ENCODE data around the gene SLC5A10. TPM values are rescaled to one million over a fixed set of nuclear protein-coding genes. Genes with fewer than 3 reads are reported as not detected.

SLC5A10 gene
- total and polyA plus RNA-seq, 8 donors = 0.60 to 1.0 (median 0.77) TPM; not detected in 2

DNA sequence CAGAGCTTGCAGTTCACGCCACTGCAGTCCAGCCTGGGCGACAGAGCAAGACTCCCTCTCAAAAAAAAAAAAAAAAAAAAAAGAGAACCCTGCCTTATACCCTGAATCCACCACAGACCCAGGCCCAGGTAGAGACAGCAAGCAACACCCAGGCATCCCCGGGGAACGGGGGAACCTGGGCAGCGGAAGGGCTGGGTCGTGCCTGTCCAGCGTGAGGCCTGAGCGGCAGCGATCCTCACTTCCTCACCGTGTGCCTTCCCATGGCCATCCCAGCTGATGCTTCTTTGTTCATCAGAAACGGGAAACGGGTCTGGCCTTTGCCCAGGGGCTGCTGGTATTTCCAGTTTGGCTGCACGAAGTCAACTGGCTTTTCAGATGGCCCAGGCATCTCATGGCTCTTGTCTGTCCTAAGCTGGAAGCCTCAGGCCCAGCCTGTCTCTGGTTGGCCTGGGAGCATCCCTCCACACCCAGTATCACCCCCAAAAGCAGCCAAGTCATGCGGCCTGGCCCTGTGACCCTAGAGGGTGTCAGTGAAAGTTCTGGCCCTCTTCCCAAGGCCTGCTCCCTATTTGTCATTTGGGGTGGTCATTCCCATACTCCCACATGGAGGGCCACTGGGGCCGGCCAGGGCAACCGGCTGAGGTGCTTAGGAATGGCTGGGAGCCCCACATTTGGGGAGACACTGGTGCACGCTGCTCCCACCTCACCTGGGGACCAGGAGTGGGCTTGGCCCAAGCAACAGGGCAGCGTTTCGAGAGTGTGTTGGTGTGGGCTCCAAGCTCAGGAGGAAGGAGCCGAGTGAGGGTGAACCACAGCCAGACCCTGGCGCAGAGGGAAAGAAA is 32.5 kb downstream of the SLC5A10 start:
- H3K4me3 ChIP-seq = no peak overlapping the region
- H3K36me3 ChIP-seq = peaks cover 0 to 29% of the 10 kb centered on the region in 2 donors
- no peak for TF ChIP-seq CTCF (IDR thresholded peaks at IDR 0.05)
- DNase-seq (peak in 1 of 4 donors; percentile 61), ATAC-seq (no peak)
- no peak overlapping the region for H3K27ac ChIP-seq
- H3K9me3 ChIP-seq = no peaks in the 10 kb centered on the region
- H3K4me1 ChIP-seq = peaks cover 0 to 4% of the 10 kb centered on the region in 2 donors
- intact Hi-C loops (cut with DNase I) = no loop called here
- H3K27me3 ChIP-seq = no peaks in the 10 kb centered on the region

DNA sequence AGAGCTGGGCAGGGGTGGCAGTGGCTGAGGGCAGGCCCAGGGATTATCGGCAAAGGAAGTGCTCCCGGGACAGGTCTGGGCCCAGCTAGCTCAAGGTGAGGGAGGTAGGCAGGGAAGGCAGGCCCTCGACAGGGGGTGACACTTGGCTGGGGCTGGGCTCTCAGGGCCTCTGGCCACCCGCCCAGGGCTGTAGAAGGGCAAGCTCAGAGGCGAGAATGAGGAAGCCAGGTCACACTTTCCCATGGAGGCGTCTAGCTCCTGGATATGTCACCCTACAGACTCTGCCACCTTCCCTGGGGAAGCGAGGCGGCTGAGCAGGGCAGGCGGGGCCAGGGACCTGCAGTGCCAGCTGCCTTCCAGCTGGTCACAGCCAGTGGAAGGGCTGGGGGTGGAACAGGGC is 33.5 kb downstream of the SLC5A10 start:
- ATAC-seq (no peak), DNase-seq (peak in 1 of 4 donors; percentile 60)
- H3K27me3 ChIP-seq = no peaks in the 10 kb centered on the region
- TF ChIP-seq CTCF (IDR thresholded peaks at IDR 0.05) = no peak
- no peaks in the 10 kb centered on the region for H3K9me3 ChIP-seq
- intact Hi-C loops (cut with DNase I) = no loop called here
- peaks cover 0 to 4% of the 10 kb centered on the region in 2 donors for H3K4me1 ChIP-seq
- peaks cover 0 to 21% of the 10 kb centered on the region in 2 donors for H3K36me3 ChIP-seq
- H3K4me3 ChIP-seq = no peak overlapping the region
- no peak overlapping the region for H3K27ac ChIP-seq

DNA sequence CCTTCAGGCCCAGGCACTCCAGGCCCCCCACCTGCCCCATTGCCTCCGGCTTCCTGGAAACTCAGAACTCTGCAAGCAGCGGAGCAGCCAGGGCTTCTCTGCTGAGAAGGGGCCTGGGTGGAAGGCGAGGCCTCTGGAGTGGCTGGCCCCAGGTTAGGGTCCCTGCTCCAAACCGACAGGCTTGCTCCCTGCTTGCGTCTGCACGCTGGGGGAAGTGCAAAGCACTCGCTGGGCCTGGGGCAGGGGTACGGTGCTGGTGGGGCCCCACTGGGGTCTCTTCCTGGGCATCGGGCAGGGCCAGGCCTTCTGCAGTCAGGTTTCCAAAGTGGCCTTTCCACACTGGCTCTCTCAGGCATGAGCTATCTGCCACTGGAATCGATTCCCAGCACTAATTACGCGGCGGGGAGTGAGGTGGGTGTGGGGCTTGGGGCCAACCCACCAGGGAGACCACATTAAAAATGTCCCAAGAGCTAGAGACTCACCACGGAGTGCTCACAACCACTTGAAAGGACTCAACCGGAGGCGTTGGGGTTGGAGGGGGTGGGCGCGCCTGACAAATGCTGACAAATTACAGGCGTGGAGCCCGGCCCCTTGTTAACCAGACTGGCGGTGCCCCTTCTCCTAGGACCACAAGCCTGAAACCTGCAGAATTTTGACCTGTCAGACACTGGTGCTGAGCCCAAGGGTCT is 34.7 kb downstream of the SLC5A10 start:
- peaks cover 0 to 21% of the 10 kb centered on the region in 2 donors for H3K36me3 ChIP-seq
- intact Hi-C loops (cut with DNase I) = no loop called here
- no peak overlapping the region for H3K4me3 ChIP-seq
- H3K27me3 ChIP-seq = no peaks in the 10 kb centered on the region
- no peaks in the 10 kb centered on the region for H3K9me3 ChIP-seq
- H3K27ac ChIP-seq = no peak overlapping the region
- DNase-seq (peak in 1 of 4 donors; percentile 66), ATAC-seq (no peak)
- TF ChIP-seq CTCF (IDR thresholded peaks at IDR 0.05) = no peak
- peaks cover 0 to 4% of the 10 kb centered on the region in 2 donors for H3K4me1 ChIP-seq

DNA sequence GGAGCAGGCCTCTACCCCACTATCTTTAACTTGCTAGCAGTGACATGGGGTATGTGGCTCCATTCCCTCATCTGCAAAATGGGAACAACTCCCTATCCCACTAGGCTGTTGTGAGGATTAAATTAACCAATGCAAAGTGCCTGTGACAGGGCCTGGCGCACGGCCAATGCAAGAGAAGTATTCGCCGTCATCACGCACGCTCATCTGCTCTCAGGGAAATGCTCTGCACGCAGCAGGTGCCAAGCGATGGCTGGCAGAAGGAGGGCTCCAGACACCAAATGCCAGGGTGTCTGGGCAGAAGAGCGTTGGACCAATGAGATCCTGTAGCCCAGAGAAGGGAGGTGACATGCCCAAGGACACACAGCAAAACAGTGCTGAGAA is 35.3 kb downstream of the SLC5A10 start:
- Histone ChIP-seq H3K27me3 (no peaks in the 10 kb centered on the region), H3K4me3 (no peak overlapping the region), H3K36me3 (peaks cover 0 to 21% of the 10 kb centered on the region in 2 donors), H3K9me3 (no peaks in the 10 kb centered on the region), H3K27ac (no peak overlapping the region), H3K4me1 (peaks cover 0 to 4% of the 10 kb centered on the region in 2 donors)
- DNase-seq (peak in 1 of 4 donors; percentile 41), ATAC-seq (no peak)
- intact Hi-C loops (cut with DNase I) = no loop called here
- TF ChIP-seq CTCF (IDR thresholded peaks at IDR 0.05) = no peak

Measured in left lung (tissue), 10 donors.